GM21737 (cell line): ENCODE measurements around the gene SLC35F3.

ENCODE experiments used
- ATAC-seq: cut with Tn5 transposase; IDR thresholded peaks from one replicate; pipeline ENCODE4 v1.9.1; 2021; ENCODE audit warnings: mild to moderate bottlenecking, moderate library complexity; ENCODE audit not compliant: unreplicated experiment

Gene SLC35F3

GRCh38 chr1:233965856-233966255 is 61.4 kb downstream of the SLC35F3 start:
- ATAC-seq, result no peak

DNA sequence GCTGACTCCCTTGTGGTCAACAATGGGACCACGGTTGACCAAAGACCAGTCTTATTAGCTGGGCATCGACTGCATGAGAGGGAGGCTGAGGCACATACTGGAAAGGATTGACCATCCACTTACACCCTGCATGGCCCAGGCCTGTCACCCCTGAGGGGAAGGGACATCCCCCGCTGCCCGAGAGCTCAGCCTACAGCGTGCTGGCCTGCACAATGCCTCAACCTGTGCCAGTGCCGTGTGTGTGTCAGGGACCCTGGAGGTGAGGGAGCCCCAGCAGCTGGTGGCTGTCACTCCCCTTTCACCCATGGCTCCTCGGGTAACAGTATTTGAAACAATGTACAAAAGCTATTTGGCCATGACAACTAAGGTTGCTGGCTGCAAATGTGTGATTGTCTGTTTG is 67.3 kb downstream of the SLC35F3 start:
- ATAC-seq, result no peak

DNA sequence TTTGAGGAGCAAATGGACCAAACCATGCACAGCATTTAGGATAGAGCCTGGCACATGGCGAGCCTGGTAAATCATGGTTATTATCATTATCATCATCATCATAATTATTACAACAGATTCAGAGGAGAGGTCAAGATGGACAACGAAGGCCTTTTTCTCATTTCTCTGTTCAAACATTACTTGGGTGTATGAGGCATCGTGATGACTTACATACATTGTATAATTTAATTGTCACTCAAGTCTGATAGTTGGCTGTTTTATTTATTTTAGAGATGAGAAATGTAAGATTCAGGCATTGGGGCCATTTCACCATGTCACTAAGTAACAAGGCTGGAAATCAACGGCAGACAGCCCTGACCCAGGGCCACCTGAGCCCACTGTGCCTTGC is 68.1 kb downstream of the SLC35F3 start:
- ATAC-seq, result no peak

- ATAC-seq, result no peak
Measured at GRCh38 chr1:233972951-233973635, 68.6 kb downstream of the SLC35F3 start.

- no peak for ATAC-seq
Measured at GRCh38 chr1:233975486-233975885, 71.0 kb downstream of the SLC35F3 start.

- no peak for ATAC-seq
Measured at GRCh38 chr1:233981042-233981675, 76.7 kb downstream of the SLC35F3 start.

- ATAC-seq, result no peak
Measured at GRCh38 chr1:233982827-233983518, 78.5 kb downstream of the SLC35F3 start.

DNA sequence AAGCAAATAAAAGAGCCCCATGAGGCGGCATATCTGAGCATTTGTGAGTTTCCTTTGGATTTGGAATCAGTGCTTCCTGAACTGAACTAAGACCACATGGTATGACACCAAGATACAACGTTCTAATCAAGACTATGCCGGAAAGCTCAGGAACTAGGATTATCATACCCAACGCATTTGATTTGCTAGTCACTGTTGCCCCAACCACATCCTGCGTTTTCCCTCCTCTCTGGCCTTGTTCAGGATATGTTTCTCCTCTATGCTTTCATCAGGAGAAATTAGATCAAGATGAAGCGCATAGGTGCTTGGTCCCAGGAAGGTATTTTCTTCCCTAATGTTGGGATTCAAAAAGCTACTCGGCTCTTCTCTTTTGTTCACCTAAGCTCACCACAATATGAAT is 79.3 kb downstream of the SLC35F3 start:
- no peak for ATAC-seq

- ATAC-seq, result no peak
Measured at GRCh38 chr1:233988963-233989696, 84.7 kb downstream of the SLC35F3 start.

DNA sequence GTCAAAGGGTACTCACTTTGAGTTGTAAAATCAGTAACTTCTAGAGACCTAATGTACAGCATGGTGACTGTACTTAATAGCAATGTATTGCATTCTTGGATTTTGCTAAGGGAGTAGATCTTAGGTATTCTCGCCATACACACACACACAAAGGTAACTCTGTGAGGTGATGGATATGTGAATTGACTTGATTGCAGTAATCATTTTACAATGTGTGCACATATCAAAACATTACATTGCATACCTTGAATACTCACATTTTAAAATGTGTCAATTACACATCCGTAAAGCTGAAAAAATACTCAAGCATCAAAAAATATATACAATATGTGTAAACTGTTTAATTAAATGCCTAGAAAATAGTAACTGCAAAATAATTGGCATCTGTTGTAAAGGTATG is 86.0 kb downstream of the SLC35F3 start:
- no peak for ATAC-seq

- no peak for ATAC-seq
Measured at GRCh38 chr1:233993651-233994050, 89.2 kb downstream of the SLC35F3 start.

DNA sequence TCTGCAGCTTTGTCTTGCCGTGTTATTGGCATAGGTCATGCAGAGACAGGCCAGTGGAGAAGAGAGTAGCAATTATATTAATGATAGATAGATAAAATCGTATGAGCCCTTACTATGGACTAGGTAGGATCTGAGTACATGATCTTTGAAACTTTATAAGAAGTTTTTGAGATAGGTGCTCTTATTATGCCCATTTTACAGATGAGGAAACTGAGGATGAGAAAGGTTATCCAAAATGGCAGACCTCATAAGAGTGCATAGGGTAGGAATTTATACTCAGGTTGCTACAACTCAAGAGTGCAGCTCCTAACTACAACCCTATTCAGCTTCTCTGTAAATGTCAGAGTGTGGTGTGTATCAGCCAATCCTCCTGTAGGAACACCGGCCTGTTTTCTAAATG is 89.6 kb downstream of the SLC35F3 start:
- ATAC-seq, result no peak

DNA sequence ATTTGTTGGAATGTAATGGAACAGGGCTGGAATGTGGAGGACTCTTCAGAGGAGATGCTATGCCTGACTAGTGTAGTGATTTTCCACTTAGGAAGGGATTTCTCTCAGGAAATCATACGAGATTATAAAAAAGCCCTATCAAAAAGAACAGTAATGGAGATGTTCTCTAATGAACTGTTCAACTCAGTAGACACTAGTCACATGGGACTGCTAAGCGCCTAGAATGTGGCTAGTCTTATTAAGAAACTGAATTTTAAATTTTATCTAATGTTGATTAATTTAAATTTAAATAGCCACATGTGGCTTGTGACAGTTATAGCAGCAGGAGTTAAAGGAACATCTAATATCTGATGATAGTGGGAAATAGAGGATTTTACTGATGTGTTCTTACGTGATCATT is 94.0 kb downstream of the SLC35F3 start:
- no peak for ATAC-seq

DNA sequence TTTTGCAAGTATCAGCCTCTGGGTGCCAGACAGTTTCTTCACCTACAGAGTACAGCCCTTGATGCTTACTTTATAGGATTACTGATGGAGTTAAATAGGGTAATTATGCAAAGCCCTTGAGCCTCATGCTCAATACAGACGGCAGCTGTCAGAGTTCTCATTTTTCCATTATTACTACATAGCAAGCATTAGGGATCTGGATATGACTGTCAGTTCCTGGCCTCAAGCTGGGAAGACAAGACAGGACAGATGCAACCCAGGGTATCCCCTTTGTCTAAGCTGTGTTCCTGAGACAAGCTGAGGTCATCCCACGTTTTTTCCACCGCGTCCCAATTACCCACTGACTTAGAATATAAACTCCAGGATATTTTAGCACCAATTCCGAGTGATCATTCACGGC is 94.4 kb downstream of the SLC35F3 start:
- no peak for ATAC-seq

GRCh38 chr1:234000557-234001041 is 96.1 kb downstream of the SLC35F3 start:
- no peak for ATAC-seq

DNA sequence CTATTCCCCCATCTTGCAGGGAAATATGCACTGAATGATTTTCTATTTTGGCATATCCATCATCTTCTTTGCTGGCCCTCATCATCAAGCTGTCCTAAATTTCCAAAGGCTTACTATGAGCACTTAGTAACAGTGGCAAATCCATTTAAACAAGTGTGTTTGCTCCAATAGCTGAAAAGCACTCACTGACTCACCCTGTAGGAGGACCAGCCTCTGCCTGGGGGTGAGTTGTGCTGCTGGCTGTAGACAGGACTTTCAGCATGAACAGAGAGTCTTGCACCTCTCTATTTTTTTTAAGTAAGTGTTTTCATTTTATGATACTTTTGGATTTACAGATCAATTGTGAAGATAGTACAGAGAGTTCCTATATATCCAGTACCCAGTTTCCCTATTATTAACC is 97.3 kb downstream of the SLC35F3 start:
- no peak for ATAC-seq

DNA sequence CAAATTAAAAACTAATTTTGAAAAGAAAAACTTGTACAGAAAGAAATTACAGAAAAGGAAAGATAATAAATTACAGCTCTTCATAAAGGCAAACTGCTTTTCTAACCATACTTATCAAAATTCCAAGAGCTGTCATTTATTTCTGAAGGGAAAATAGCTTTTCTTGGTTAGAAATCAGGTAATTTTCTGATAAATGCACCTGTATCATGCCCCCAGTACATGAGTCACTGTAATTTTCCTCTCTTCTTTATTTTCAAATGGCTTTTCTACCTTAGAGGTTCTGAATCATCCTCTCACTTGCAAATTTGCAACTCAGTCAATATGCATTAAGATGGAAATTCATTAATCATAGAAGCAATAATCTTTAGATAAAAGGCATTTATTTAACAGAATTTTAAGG is 100.1 kb downstream of the SLC35F3 start:
- ATAC-seq, result no peak

GRCh38 chr1:234007684-234008083 is 103.2 kb downstream of the SLC35F3 start:
- no peak for ATAC-seq

- ATAC-seq, result no peak
Measured at GRCh38 chr1:234008591-234008990, 104.1 kb downstream of the SLC35F3 start.

- ATAC-seq, result no peak
Measured at GRCh38 chr1:234009668-234010067, 105.2 kb downstream of the SLC35F3 start.

DNA sequence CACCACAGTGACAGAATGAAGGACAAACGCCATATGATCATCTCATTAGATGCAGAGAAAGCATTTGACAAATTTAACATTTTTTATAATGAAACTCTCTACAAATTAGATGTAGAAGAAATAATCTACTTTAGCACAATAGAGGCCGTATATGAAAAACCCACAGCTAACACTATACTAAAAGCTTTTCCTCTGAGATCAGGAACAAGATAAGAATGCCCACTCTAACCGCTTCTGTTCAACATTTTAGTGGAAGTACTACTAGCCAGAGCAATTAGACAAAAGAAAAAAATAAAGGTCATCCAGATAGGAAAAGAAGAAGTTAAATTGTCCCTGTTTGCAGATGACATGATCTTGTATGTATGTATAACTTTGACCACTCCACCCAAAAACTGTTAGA is 109.7 kb downstream of the SLC35F3 start:
- no peak for ATAC-seq
